Neural progenitor cell (in vitro differentiated cells): ENCODE measurements around the gene SYT17. TPM values are rescaled to one million over a fixed set of nuclear protein-coding genes. Genes with fewer than 3 reads are reported as not detected.
A peak's percentile ranks its signal among the peaks of the same experiment; 100 is the strongest.

Experiments used
- DNase-seq: peaks from one replicate; pipeline ENCODE4 v3.0.0-alpha.2; 2016; ENCODE audit warnings: low spot score
- H2AFZ ChIP-seq: fragments of 200-600 bp; sonication (generic); replicated peaks from 2 replicates; pipeline ENCODE4 v1.6.1; 2016; ENCODE audit warnings: antibody characterized with exemption
- H3F3A ChIP-seq: fragments of 200-600 bp; sonication (generic); 2 replicates; pipeline ENCODE4 v1.6.1; 2016; ENCODE audit warnings: antibody characterized with exemption, low read depth
- H3K27ac ChIP-seq: fragments of 200-600 bp; sonication (generic); 2 replicates; pipeline ENCODE4 v1.5.1; 2016; ENCODE audit warnings: mild to moderate bottlenecking
- H3K27me3 ChIP-seq: fragments of 200-600 bp; sonication (generic); 2 replicates; pipeline ENCODE4 v1.6.1; 2016; ENCODE audit warnings: mild to moderate bottlenecking, moderate library complexity
- H3K36me3 ChIP-seq: fragments of 200-600 bp; sonication (generic); 2 replicates; pipeline ENCODE4 v1.5.1; 2016
- H3K4me1 ChIP-seq: fragments of 200-600 bp; sonication (generic); 2 replicates; pipeline ENCODE4 v1.6.1; 2016; ENCODE audit warnings: mixed run types
- H3K4me2 ChIP-seq: fragments of 200-600 bp; sonication (generic); 2 replicates; pipeline ENCODE4 v1.6.1; 2016
- H3K4me3 ChIP-seq: fragments of 200-600 bp; sonication (generic); 2 replicates; pipeline ENCODE4 v1.5.1; 2016
- H3K79me2 ChIP-seq: fragments of 200-600 bp; sonication (generic); 2 replicates; pipeline ENCODE4 v1.6.1; 2016; ENCODE audit warnings: low read depth
- H3K9ac ChIP-seq: fragments of 200-600 bp; sonication (generic); 2 replicates; pipeline ENCODE4 v1.6.1; 2016
- H3K9me3 ChIP-seq: fragments of 200-600 bp; sonication (generic); 2 replicates; pipeline ENCODE4 v1.5.1; 2016; ENCODE audit warnings: low read depth
- H4K20me1 ChIP-seq: fragments of 200-600 bp; sonication (generic); 2 replicates; pipeline ENCODE4 v1.6.1; 2016; ENCODE audit warnings: low read depth
- H3K27ac Mint-ChIP-seq: 3 replicates; pipeline ENCODE4 v1.8.0; 2021; ENCODE audit warnings: mixed read lengths
- H3K27me3 Mint-ChIP-seq: 2 replicates; pipeline ENCODE4 v1.8.0; 2022; ENCODE audit warnings: low read depth, mild to moderate bottlenecking, inconsistent platforms, moderate library complexity, mixed read lengths; ENCODE audit not compliant: insufficient read depth
- H3K36me3 Mint-ChIP-seq: 3 replicates; pipeline ENCODE4 v1.8.0; 2021; ENCODE audit warnings: mixed read lengths
- H3K4me1 Mint-ChIP-seq: 3 replicates; pipeline ENCODE4 v1.8.0; 2021; ENCODE audit warnings: mixed read lengths
- H3K4me3 Mint-ChIP-seq: 3 replicates; pipeline ENCODE4 v1.8.0; 2021; ENCODE audit warnings: mild to moderate bottlenecking, moderate library complexity, mixed read lengths
- H3K9me3 Mint-ChIP-seq: 3 replicates; pipeline ENCODE4 v1.8.0; 2020; ENCODE audit warnings: mixed read lengths
- CTCF ChIP-seq: fragments of 200-600 bp; sonication (generic); IDR thresholded peaks from 2 replicates; pipeline ENCODE4 v1.5.1; 2017; ENCODE audit warnings: antibody characterized with exemption, mild to moderate bottlenecking
- EZH2 ChIP-seq: fragments of 200-600 bp; sonication (generic); IDR thresholded peaks from 2 replicates; pipeline ENCODE4 v1.6.1; 2017; ENCODE audit warnings: antibody characterized with exemption, mild to moderate bottlenecking, moderate library complexity
- EZH2phosphoT487 ChIP-seq: fragments of 200-600 bp; sonication (generic); IDR thresholded peaks from 2 replicates; pipeline ENCODE4 v1.6.1; 2017; ENCODE audit warnings: antibody characterized with exemption
- total RNA-seq: library from RNA; depleted of rRNA; stranded (reverse); fragments of >200 nt; gene quantifications from 2 replicates; pipeline ENCODE4 v1.2.3, GENCODE V29; 2015; ENCODE audit warnings: low replicate concordance

SYT17 gene
- total RNA-seq, 1 donor from 2014 or later, result 7.2 TPM

DNA sequence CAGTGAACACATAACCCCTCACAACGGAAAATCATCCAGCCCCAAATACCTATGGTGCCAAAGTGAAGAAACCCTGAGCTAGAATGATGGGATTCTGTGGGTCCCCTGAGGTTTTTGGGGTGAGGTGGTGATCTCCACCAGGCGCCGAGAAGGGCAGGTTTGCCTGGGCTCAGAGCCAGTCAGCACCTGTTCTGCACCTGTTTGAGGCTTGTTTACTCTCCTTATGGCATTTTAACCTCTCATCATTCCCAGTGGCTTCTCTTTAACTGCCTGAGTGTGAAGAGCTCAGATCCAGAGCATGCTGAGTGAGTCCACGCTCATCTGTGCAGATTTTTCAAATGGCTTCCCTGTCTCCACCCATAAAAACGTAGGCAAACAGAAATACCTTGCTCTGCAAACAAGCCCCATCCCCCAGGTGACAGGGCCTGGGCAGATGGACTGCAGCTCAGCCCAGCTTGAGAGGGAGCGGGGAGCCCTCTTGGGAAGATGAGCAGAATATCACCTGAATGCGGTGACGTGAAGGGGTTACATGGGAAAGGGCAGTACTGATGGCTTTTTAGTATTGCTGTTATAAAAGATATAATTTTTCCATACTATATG lies 77.4 kb downstream of the SYT17 start:
- Mint-ChIP-seq H3K9me3 (peaks cover 5% of the 10 kb centered on the region), H3K36me3 (peaks cover 21% of the 10 kb centered on the region), H3K4me1 (no peaks in the 10 kb centered on the region), H3K27ac (no peak overlapping the region), H3K27me3 (peaks cover 2% of the 10 kb centered on the region), H3K4me3 (no peak overlapping the region)
- TF ChIP-seq CTCF (no peak), EZH2 (no peak), EZH2phosphoT487 (no peak)
- H2AFZ ChIP-seq, result no peak overlapping the region
- H3F3A ChIP-seq, result no peaks in the 10 kb centered on the region
- H3K9ac ChIP-seq, result no peak overlapping the region
- H3K4me3 ChIP-seq, result no peak overlapping the region
- H3K36me3 ChIP-seq, result no peaks in the 10 kb centered on the region
- DNase-seq, result no peak
- no peaks in the 10 kb centered on the region for H4K20me1 ChIP-seq
- H3K4me2 ChIP-seq, result no peak overlapping the region
- no peaks in the 10 kb centered on the region for H3K79me2 ChIP-seq
- no peaks in the 10 kb centered on the region for H3K27me3 ChIP-seq
- no peaks in the 10 kb centered on the region for H3K4me1 ChIP-seq
- H3K27ac ChIP-seq, result no peak overlapping the region
- no peaks in the 10 kb centered on the region for H3K9me3 ChIP-seq

- H3F3A ChIP-seq, result no peaks in the 10 kb centered on the region
- TF ChIP-seq CTCF (no peak), EZH2phosphoT487 (no peak), EZH2 (no peak)
- Mint-ChIP-seq H3K4me1 (peaks cover 3% of the 10 kb centered on the region), H3K36me3 (peaks cover 8% of the 10 kb centered on the region), H3K27me3 (no peaks in the 10 kb centered on the region), H3K9me3 (peaks cover 3% of the 10 kb centered on the region), H3K4me3 (no peak overlapping the region), H3K27ac (no peak overlapping the region)
- H3K36me3 ChIP-seq, result no peaks in the 10 kb centered on the region
- H4K20me1 ChIP-seq, result no peaks in the 10 kb centered on the region
- H3K79me2 ChIP-seq, result no peaks in the 10 kb centered on the region
- H3K27ac ChIP-seq, result no peak overlapping the region
- H3K9ac ChIP-seq, result no peak overlapping the region
- peak overlapping the region; percentile 12 for H2AFZ ChIP-seq
- no peak overlapping the region for H3K4me3 ChIP-seq
- DNase-seq, result no peak
- peaks cover 18% of the 10 kb centered on the region for H3K4me1 ChIP-seq
- H3K4me2 ChIP-seq, result peak overlapping the region; percentile 7
- no peaks in the 10 kb centered on the region for H3K9me3 ChIP-seq
- H3K27me3 ChIP-seq, result no peaks in the 10 kb centered on the region
Observed at GRCh38 chr16:19252904-19253303, 84.9 kb downstream of the SYT17 start.

DNA sequence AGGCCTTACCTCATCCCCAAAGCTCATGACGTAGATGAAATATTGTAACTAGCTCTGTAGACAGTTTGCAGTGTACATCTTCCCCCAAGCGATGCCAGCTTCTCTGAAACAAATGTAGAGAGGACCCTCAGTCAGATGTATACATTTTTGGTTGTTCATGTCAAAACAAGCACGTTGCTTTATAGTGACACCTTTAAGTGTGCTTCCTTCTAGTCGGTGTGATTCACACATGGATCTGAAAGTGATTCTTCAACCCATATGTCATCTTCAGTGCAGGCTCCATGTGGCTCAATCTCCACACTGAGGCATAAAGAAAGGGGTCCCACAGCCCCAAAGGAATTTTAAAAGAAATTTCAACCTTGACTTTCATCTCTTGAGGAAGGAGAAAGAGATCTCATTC lies 86.6 kb downstream of the SYT17 start:
- no peaks in the 10 kb centered on the region for H3K27me3 Mint-ChIP-seq
- peaks cover 2% of the 10 kb centered on the region for H3K36me3 Mint-ChIP-seq
- no peaks in the 10 kb centered on the region for H3K9me3 Mint-ChIP-seq
- Histone ChIP-seq H3K27me3 (no peaks in the 10 kb centered on the region), H3K4me2 (no peak overlapping the region), H3K36me3 (no peaks in the 10 kb centered on the region), H3K4me3 (no peak overlapping the region), H3K9ac (no peak overlapping the region), H4K20me1 (no peaks in the 10 kb centered on the region), H3K27ac (no peak overlapping the region), H3K9me3 (no peaks in the 10 kb centered on the region), H3K4me1 (peaks cover 18% of the 10 kb centered on the region), H2AFZ (no peak overlapping the region), H3F3A (no peaks in the 10 kb centered on the region), H3K79me2 (no peaks in the 10 kb centered on the region)
- no peak overlapping the region for H3K27ac Mint-ChIP-seq
- no peak for DNase-seq
- no peak overlapping the region for H3K4me3 Mint-ChIP-seq
- H3K4me1 Mint-ChIP-seq, result peaks cover 3% of the 10 kb centered on the region
- TF ChIP-seq EZH2phosphoT487 (no peak), EZH2 (no peak), CTCF (no peak)
